GM23338 (cell line): ENCODE results near the gene UTP4. TPM values are rescaled to one million over a fixed set of nuclear protein-coding genes. Genes with fewer than 3 reads are reported as not detected.

Source experiments
- CREB1 ChIP-seq: fragments of 250-450 bp; sonication (Bioruptor Pico); IDR thresholded peaks from 2 replicates; pipeline ENCODE4 v1.5.0; 2020; ENCODE audit warnings: low read depth, mild to moderate bottlenecking, moderate library complexity
- EZH2 ChIP-seq: fragments of 200-600 bp; sonication (generic); IDR thresholded peaks from one replicate; pipeline ENCODE4 v1.8.0; 2017; ENCODE audit warnings: antibody characterized with exemption, mild to moderate bottlenecking, low read depth; ENCODE audit not compliant: unreplicated experiment
- POLR2AphosphoS5 ChIP-seq: IDR thresholded peaks from 2 replicates; pipeline ENCODE4 v1.6.1; 2016; ENCODE audit warnings: antibody characterized with exemption, low read depth
- STAT1 ChIP-seq: IDR thresholded peaks from one replicate; pipeline ENCODE4 v1.6.1; 2016; ENCODE audit warnings: antibody characterized with exemption; ENCODE audit not compliant: unreplicated experiment
- polyA plus RNA-seq: library from polyadenylated mRNA; unstranded; fragments of >200 nt; fragmentation: Nextera tagmentation; extraction: Ambion mirVana; gene quantifications from 2 replicates; pipeline ENCODE4 v1.2.1, GENCODE V29; 2016
- total RNA-seq: library from RNA; depleted of rRNA; stranded (reverse); fragments of >200 nt; shearing (Covaris generic); gene quantifications from 2 replicates; pipeline ENCODE4 v1.2.3, GENCODE V29; 2014
- TF ChIP-seq, protein P1 (sequence below): fragments of 250-450 bp; sonication (Bioruptor Pico); IDR thresholded peaks from 2 replicates; pipeline ENCODE4 v1.5.0; 2020; ENCODE audit warnings: mild to moderate bottlenecking, moderate library complexity
- TF ChIP-seq, protein P2 (sequence below), 2 experiments: fragments of 200-600 bp in 1 of 2; sonication (generic) in 1 of 2; conservative IDR thresholded peaks; 2 replicates each; pipeline versions ENCODE4 v1.5.1 to v1.6.1; 2016 to 2017; ENCODE audit warnings: antibody characterized with exemption in 2 of 2, low read depth in 2 of 2, mild to moderate bottlenecking in 2 of 2, moderate library complexity in 1 of 2
- TF ChIP-seq, protein P3 (sequence below): IDR thresholded peaks from 2 replicates; pipeline ENCODE4 v1.6.1; 2016; ENCODE audit warnings: antibody characterized with exemption

UTP4 gene
- total and polyA plus RNA-seq, 2 experiments from 2014 or later: 63.2 to 66.6 TPM

- TF ChIP-seq, protein P1, sequence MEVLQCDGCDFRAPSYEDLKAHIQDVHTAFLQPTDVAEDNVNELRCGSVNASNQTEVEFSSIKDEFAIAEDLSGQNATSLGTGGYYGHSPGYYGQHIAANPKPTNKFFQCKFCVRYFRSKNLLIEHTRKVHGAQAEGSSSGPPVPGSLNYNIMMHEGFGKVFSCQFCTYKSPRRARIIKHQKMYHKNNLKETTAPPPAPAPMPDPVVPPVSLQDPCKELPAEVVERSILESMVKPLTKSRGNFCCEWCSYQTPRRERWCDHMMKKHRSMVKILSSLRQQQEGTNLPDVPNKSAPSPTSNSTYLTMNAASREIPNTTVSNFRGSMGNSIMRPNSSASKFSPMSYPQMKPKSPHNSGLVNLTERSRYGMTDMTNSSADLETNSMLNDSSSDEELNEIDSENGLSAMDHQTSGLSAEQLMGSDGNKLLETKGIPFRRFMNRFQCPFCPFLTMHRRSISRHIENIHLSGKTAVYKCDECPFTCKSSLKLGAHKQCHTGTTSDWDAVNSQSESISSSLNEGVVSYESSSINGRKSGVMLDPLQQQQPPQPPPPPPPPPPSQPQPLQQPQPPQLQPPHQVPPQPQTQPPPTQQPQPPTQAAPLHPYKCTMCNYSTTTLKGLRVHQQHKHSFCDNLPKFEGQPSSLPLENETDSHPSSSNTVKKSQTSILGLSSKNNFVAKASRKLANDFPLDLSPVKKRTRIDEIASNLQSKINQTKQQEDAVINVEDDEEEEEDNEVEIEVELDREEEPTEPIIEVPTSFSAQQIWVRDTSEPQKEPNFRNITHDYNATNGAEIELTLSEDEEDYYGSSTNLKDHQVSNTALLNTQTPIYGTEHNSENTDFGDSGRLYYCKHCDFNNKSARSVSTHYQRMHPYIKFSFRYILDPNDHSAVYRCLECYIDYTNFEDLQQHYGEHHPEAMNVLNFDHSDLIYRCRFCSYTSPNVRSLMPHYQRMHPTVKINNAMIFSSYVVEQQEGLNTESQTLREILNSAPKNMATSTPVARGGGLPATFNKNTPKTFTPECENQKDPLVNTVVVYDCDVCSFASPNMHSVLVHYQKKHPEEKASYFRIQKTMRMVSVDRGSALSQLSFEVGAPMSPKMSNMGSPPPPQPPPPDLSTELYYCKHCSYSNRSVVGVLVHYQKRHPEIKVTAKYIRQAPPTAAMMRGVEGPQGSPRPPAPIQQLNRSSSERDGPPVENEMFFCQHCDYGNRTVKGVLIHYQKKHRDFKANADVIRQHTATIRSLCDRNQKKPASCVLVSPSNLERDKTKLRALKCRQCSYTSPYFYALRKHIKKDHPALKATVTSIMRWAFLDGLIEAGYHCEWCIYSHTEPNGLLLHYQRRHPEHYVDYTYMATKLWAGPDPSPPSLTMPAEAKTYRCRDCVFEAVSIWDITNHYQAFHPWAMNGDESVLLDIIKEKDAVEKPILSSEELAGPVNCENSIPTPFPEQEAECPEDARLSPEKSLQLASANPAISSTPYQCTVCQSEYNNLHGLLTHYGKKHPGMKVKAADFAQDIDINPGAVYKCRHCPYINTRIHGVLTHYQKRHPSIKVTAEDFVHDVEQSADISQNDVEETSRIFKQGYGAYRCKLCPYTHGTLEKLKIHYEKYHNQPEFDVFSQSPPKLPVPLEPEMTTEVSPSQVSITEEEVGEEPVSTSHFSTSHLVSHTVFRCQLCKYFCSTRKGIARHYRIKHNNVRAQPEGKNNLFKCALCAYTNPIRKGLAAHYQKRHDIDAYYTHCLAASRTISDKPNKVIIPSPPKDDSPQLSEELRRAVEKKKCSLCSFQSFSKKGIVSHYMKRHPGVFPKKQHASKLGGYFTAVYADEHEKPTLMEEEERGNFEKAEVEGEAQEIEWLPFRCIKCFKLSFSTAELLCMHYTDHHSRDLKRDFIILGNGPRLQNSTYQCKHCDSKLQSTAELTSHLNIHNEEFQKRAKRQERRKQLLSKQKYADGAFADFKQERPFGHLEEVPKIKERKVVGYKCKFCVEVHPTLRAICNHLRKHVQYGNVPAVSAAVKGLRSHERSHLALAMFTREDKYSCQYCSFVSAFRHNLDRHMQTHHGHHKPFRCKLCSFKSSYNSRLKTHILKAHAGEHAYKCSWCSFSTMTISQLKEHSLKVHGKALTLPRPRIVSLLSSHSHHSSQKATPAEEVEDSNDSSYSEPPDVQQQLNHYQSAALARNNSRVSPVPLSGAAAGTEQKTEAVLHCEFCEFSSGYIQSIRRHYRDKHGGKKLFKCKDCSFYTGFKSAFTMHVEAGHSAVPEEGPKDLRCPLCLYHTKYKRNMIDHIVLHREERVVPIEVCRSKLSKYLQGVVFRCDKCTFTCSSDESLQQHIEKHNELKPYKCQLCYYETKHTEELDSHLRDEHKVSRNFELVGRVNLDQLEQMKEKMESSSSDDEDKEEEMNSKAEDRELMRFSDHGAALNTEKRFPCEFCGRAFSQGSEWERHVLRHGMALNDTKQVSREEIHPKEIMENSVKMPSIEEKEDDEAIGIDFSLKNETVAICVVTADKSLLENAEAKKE (CRISPR knock-in tag): no peak
- TF ChIP-seq CREB1 (CRISPR knock-in tag): no peak
- TF ChIP-seq, protein P2, sequence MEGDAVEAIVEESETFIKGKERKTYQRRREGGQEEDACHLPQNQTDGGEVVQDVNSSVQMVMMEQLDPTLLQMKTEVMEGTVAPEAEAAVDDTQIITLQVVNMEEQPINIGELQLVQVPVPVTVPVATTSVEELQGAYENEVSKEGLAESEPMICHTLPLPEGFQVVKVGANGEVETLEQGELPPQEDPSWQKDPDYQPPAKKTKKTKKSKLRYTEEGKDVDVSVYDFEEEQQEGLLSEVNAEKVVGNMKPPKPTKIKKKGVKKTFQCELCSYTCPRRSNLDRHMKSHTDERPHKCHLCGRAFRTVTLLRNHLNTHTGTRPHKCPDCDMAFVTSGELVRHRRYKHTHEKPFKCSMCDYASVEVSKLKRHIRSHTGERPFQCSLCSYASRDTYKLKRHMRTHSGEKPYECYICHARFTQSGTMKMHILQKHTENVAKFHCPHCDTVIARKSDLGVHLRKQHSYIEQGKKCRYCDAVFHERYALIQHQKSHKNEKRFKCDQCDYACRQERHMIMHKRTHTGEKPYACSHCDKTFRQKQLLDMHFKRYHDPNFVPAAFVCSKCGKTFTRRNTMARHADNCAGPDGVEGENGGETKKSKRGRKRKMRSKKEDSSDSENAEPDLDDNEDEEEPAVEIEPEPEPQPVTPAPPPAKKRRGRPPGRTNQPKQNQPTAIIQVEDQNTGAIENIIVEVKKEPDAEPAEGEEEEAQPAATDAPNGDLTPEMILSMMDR (conservative IDR thresholded peaks at IDR 0.05; ENCODE audit: low read depth in 2 of 2): no peak
- no peak for TF ChIP-seq POLR2AphosphoS5
- TF ChIP-seq STAT1: no peak
- no peak for TF ChIP-seq EZH2
- TF ChIP-seq, protein P3, sequence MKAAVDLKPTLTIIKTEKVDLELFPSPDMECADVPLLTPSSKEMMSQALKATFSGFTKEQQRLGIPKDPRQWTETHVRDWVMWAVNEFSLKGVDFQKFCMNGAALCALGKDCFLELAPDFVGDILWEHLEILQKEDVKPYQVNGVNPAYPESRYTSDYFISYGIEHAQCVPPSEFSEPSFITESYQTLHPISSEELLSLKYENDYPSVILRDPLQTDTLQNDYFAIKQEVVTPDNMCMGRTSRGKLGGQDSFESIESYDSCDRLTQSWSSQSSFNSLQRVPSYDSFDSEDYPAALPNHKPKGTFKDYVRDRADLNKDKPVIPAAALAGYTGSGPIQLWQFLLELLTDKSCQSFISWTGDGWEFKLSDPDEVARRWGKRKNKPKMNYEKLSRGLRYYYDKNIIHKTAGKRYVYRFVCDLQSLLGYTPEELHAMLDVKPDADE: no peak
Measured at GRCh38 chr16:69106491-69107315, 25.7 kb upstream of the UTP4 start (continued).
